K562 (cell line): ENCODE measurements around the gene POLR3C. TPM values are rescaled to one million over a fixed set of nuclear protein-coding genes. Genes with fewer than 3 reads are reported as not detected.
A peak's percentile ranks its signal among the peaks of the same experiment; 100 is the strongest.

Experiments used
- ARID2 ChIP-seq: fragments of 450-650 bp; IDR thresholded peaks from 2 replicates; pipeline ENCODE4 v1.6.1; 2017; ENCODE audit warnings: antibody characterized with exemption, mild to moderate bottlenecking
- ATF7 ChIP-seq: fragments of 450-650 bp; IDR thresholded peaks from 2 replicates; pipeline ENCODE4 v1.7.1; 2014; ENCODE audit warnings: mild to moderate bottlenecking, moderate library complexity
- C11orf30 ChIP-seq: fragments of 450-650 bp; IDR thresholded peaks from 2 replicates; pipeline ENCODE4 v1.6.1; 2016; ENCODE audit warnings: low read depth, mild to moderate bottlenecking
- CREM ChIP-seq: IDR thresholded peaks from 2 replicates; pipeline ENCODE4 v1.6.1; 2014; ENCODE audit warnings: antibody characterized with exemption, low read depth
- DPF2 ChIP-seq: fragments of 450-650 bp; IDR thresholded peaks from 2 replicates; pipeline ENCODE4 v1.6.1; 2016
- ELF4 ChIP-seq: fragments of 450-650 bp; formaldehyde crosslinking; IDR thresholded peaks from 2 replicates; pipeline ENCODE4 v1.4.0; 2022; ENCODE audit warnings: missing genetic modification characterization
- FOXM1 ChIP-seq, 2 experiments: fragments of 450-650 bp in 1 of 2; sonication (generic) in 1 of 2; formaldehyde crosslinking in 1 of 2; IDR thresholded peaks; 2 replicates each; pipeline versions ENCODE4 v1.6.1 to v1.9.0; 2017 to 2022; ENCODE audit warnings: low read depth in 2 of 2, mild to moderate bottlenecking in 2 of 2, missing genetic modification reagents in 1 of 2, moderate library complexity in 1 of 2
- FOXP1 ChIP-seq: sonication (generic); formaldehyde crosslinking; IDR thresholded peaks from 2 replicates; pipeline ENCODE4 v1.8.0; 2022; ENCODE audit warnings: mild to moderate bottlenecking, missing genetic modification reagents
- GTF2B ChIP-seq: IDR thresholded peaks from 2 replicates; pipeline ENCODE4 v1.6.1; 2011; ENCODE audit not compliant: insufficient read length; ENCODE audit errors: extremely low read depth
- HMGXB4 ChIP-seq: sonication (generic); formaldehyde crosslinking; IDR thresholded peaks from 2 replicates; pipeline ENCODE4 v1.8.1; 2023; ENCODE audit warnings: mild to moderate bottlenecking, missing genetic modification reagents
- JUND ChIP-seq, 2 experiments: IDR thresholded peaks; 2 replicates in 1 of 2; 3 replicates in 1 of 2; pipeline ENCODE4 v1.6.1; 2011; ENCODE audit warnings: borderline replicate concordance in 2 of 2, low read depth in 2 of 2, low read length in 2 of 2, improper control_type of control experiment in 1 of 2, missing biosample characterization in 1 of 2, missing genetic modification characterization in 1 of 2, missing genetic modification reagents in 1 of 2
- MAX ChIP-seq: sonication (generic); formaldehyde crosslinking; IDR thresholded peaks from 2 replicates; pipeline ENCODE4 v1.9.0; 2022; ENCODE audit warnings: mild to moderate bottlenecking, missing genetic modification reagents
- NCOA6 ChIP-seq: fragments of 450-650 bp; IDR thresholded peaks from 2 replicates; pipeline ENCODE4 v1.6.1; 2017; ENCODE audit warnings: mild to moderate bottlenecking
- SNAPC5 ChIP-seq: fragments of 250-450 bp; sonication (Bioruptor Pico); IDR thresholded peaks from 2 replicates; pipeline ENCODE4 v1.8.0; 2021; ENCODE audit warnings: moderate library complexity, mild to moderate bottlenecking, inconsistent platforms
- SREBF2 ChIP-seq: sonication (generic); formaldehyde crosslinking; IDR thresholded peaks from 2 replicates; pipeline ENCODE4 v1.4.0; 2020; ENCODE audit warnings: mild to moderate bottlenecking, missing genetic modification reagents
- STAT5B ChIP-seq: fragments of 250-450 bp; sonication (Bioruptor Pico); IDR thresholded peaks from 2 replicates; pipeline ENCODE4 v1.8.0; 2021; ENCODE audit warnings: mild to moderate bottlenecking, inconsistent platforms
- TEAD4 ChIP-seq, 2 experiments: sonication (generic) in 1 of 2; formaldehyde crosslinking in 1 of 2; IDR thresholded peaks; 2 replicates each; pipeline versions ENCODE4 v1.6.1 to v1.8.0; 2012 to 2022; ENCODE audit warnings: borderline replicate concordance in 1 of 2, inconsistent platforms in 1 of 2, low read length in 1 of 2, mild to moderate bottlenecking in 1 of 2, missing genetic modification reagents in 1 of 2
- THRAP3 ChIP-seq: fragments of 450-650 bp; IDR thresholded peaks from 2 replicates; pipeline ENCODE4 v1.6.1; 2016; ENCODE audit warnings: mild to moderate bottlenecking, inconsistent platforms, borderline replicate concordance
- VEZF1 ChIP-seq: fragments of 200-800 bp; sonication (Bioruptor generic); IDR thresholded peaks from 2 replicates; pipeline ENCODE4 v1.6.1; 2017; ENCODE audit warnings: missing genetic modification characterization, missing compliant biosample characterization
- ZNF395 ChIP-seq: fragments of 200-800 bp; sonication (Bioruptor generic); IDR thresholded peaks from 2 replicates; pipeline ENCODE4 v1.6.1; 2017; ENCODE audit warnings: missing genetic modification characterization, missing compliant biosample characterization
- polyA plus RNA-seq, 8 experiments: library from polyadenylated mRNA; depleted of rRNA in 4 of 8; stranded (reverse) in 5 of 8; unstranded in 3 of 8; fragments of >200 nt; fragmentation: Nextera tagmentation in 2 of 8; fragmentation: Illumina TruSeq in 1 of 8; extraction: Ambion mirVana in 2 of 8; extraction: Trizol in 1 of 8; gene quantifications; 2 replicates each; pipeline versions ENCODE4 v1.2.1 to v1.2.3, GENCODE V29; 2011 to 2014; ENCODE audit warnings: inconsistent platforms in 1 of 8, missing spikeins in 1 of 8
- total RNA-seq, 7 experiments: library from RNA; depleted of rRNA in 6 of 7; stranded (reverse); fragments of >200 nt in 6 of 7; fragmentation: Illumina TruSeq in 2 of 7; extraction: Trizol in 2 of 7; gene quantifications; 2 replicates each; pipeline versions ENCODE4 v1.2.1 to v1.2.3, GENCODE V29; 2011 to 2021; ENCODE audit warnings: low replicate concordance in 1 of 7

Gene POLR3C
- total and polyA plus RNA-seq, 9 of the 15 experiments (the other 6 are each of a cell fraction or from before 2014, with no cell fraction given): 19.7 to 64.1 (median 45.2) TPM

GRCh38 chr1:145877923-145878486 lies 54.0 kb downstream of the POLR3C start (continued):
- no peak for TF ChIP-seq FOXM1 (IDR thresholded peaks at IDR 0.05; ENCODE audit: low read depth)
- no peak for TF ChIP-seq FOXM1 (CRISPR knock-in tag; IDR thresholded peaks at IDR 0.05; ENCODE audit: low read depth)
- TF ChIP-seq JUND (IDR thresholded peaks at IDR 0.05; ENCODE audit: borderline replicate concordance, low read depth, low read length): peak; percentile 92
- peak; percentile 87; the same call in 1 of the 3 replicates for TF ChIP-seq JUND (tag; IDR thresholded peaks at IDR 0.05; ENCODE audit: borderline replicate concordance, low read depth, low read length)
- TF ChIP-seq ATF7: no peak
- TF ChIP-seq GTF2B: no peak
- TF ChIP-seq ZNF395 (CRISPR knock-in tag): no peak
- TF ChIP-seq STAT5B (CRISPR knock-in tag): no peak
- TF ChIP-seq HMGXB4 (CRISPR knock-in tag): no peak
- no peak for TF ChIP-seq MAX (CRISPR knock-in tag)
- TF ChIP-seq TEAD4 (IDR thresholded peaks at IDR 0.05; ENCODE audit: low read length): 0 out of 2 replicates have a peak, but pooled peaks have one; percentile 8
- TF ChIP-seq TEAD4 (CRISPR knock-in tag; IDR thresholded peaks at IDR 0.05; ENCODE audit: borderline replicate concordance): no peak
- no peak for TF ChIP-seq FOXP1 (CRISPR knock-in tag)
- no peak for TF ChIP-seq SREBF2
- TF ChIP-seq VEZF1 (CRISPR knock-in tag): 0 out of 2 replicates have a peak, but pooled peaks have one; percentile 25
- peak; percentile 71; the same call in 1 of the 2 replicates for TF ChIP-seq DPF2
- no peak for TF ChIP-seq ELF4 (CRISPR knock-in tag)
- no peak for TF ChIP-seq ARID2
- TF ChIP-seq C11orf30: no peak
- TF ChIP-seq NCOA6: no peak
- TF ChIP-seq THRAP3: no peak
- no peak for TF ChIP-seq SNAPC5 (CRISPR knock-in tag)
- TF ChIP-seq CREM: peak; percentile 29; the same call in 1 of the 2 replicates
